Retinal pigment epithelial cell (primary cell): Measurements from ENCODE around the gene EXT2.

Experiments used
- DNase-seq: peaks from one replicate; pipeline ENCODE4 v3.0.0-alpha.2; 2010; ENCODE audit warnings: low read depth
- H3K4me3 ChIP-seq: 2 replicates; pipeline ENCODE4 v1.5.1; 2011; ENCODE audit warnings: mild to moderate bottlenecking, low read length, control low read depth, moderate library complexity
- CTCF ChIP-seq: conservative IDR thresholded peaks from 2 replicates; pipeline ENCODE4 v1.5.1; 2011; ENCODE audit warnings: low read depth, low read length, control low read depth, inconsistent platforms

EXT2 gene

GRCh38 chr11:44101098-44101497 is 5.6 kb downstream of the EXT2 start:
- TF ChIP-seq CTCF = no peak
- DNase-seq = no peak

GRCh38 chr11:44104481-44105294 is 9.2 kb downstream of the EXT2 start:
- no peak for DNase-seq
- TF ChIP-seq CTCF = peak; percentile 14
- no peak overlapping the region for H3K4me3 ChIP-seq

More at GRCh38 chr11:44101098-44101497, 5.6 kb downstream of the EXT2 start:
- no peak overlapping the region for H3K4me3 ChIP-seq

- DNase-seq = no peak
- no peak overlapping the region for H3K4me3 ChIP-seq
- no peak for TF ChIP-seq CTCF
Measured at GRCh38 chr11:44108260-44108659, 12.8 kb downstream of the EXT2 start.

- peak; percentile 96 for TF ChIP-seq CTCF
- DNase-seq = no peak
- H3K4me3 ChIP-seq = no peak overlapping the region
Measured at GRCh38 chr11:44110231-44110679, 14.8 kb downstream of the EXT2 start.

- TF ChIP-seq CTCF = no peak
- no peak for DNase-seq
- no peak overlapping the region for H3K4me3 ChIP-seq
Measured at GRCh38 chr11:44112091-44112821, 16.8 kb downstream of the EXT2 start.

GRCh38 chr11:44113018-44113417 is 17.5 kb downstream of the EXT2 start:
- no peak for TF ChIP-seq CTCF
- no peak for DNase-seq
- no peak overlapping the region for H3K4me3 ChIP-seq
